ENCODE results near the gene GEMIN7.
"Not testable (repeated sequence)": the region's sequence is repeated elsewhere in the genome, so short reads cannot be mapped to it uniquely, and the experiment has no call there.

The GEMIN7 gene

GRCh38 chr19:45107621-45108150 is 28.6 kb downstream of the GEMIN7 start:
- no peak for DNase-seq

GRCh38 chr19:45110851-45111266 is 31.8 kb downstream of the GEMIN7 start:
- no peak for DNase-seq

- no peak for DNase-seq
Observed at GRCh38 chr19:45112111-45112827, 33.2 kb downstream of the GEMIN7 start.

GRCh38 chr19:45113628-45114027 is 34.6 kb downstream of the GEMIN7 start:
- no peak for DNase-seq

- no peak for DNase-seq
Observed at GRCh38 chr19:45114116-45114515, 35.1 kb downstream of the GEMIN7 start.

DNA sequence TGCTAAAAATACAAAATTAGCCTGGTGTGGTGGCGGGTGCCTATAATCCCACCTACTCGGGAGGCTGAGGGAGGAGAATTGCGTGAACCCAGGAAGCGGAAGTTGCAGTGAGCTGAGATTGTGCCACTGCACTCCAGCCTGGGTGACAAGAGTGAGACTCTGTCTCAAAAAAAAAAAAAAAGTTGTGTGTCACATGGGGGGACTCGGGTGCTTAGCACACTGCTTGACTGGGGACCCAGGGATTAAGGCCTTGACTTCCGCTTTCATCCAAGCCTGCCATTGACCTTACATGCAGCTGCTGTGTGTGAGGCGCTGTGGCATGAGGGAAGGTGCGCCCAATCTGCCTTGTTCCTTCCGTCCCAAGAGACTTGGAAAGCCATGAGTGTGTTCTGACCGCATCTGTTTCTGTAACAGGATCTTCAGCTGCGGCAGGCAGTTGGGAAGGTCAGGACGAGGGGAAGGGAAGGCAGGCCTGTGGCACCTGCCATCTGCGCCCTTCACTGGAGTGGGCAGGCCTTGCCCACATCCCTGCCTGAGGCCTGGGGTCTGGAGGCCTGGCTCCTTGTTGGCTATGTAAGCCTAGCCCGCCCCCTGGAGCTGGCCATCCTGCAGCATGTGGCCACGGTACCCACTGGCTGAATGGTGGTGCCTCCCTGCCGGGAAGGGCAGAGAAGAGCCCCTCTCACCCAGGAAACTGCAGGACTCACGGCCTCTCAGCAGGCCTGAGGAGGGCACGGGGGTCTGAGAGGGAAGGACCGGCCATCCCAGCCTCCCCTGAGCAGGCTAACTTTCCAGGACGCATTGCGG is 37.0 kb downstream of the GEMIN7 start:
- no peak for DNase-seq

- DNase-seq = no peak
Observed at GRCh38 chr19:45117167-45117594, 38.1 kb downstream of the GEMIN7 start.

- DNase-seq = no peak
Observed at GRCh38 chr19:45117671-45118070, 38.6 kb downstream of the GEMIN7 start.

- DNase-seq = no peak
Observed at GRCh38 chr19:45118106-45118505, 39.0 kb downstream of the GEMIN7 start.

DNA sequence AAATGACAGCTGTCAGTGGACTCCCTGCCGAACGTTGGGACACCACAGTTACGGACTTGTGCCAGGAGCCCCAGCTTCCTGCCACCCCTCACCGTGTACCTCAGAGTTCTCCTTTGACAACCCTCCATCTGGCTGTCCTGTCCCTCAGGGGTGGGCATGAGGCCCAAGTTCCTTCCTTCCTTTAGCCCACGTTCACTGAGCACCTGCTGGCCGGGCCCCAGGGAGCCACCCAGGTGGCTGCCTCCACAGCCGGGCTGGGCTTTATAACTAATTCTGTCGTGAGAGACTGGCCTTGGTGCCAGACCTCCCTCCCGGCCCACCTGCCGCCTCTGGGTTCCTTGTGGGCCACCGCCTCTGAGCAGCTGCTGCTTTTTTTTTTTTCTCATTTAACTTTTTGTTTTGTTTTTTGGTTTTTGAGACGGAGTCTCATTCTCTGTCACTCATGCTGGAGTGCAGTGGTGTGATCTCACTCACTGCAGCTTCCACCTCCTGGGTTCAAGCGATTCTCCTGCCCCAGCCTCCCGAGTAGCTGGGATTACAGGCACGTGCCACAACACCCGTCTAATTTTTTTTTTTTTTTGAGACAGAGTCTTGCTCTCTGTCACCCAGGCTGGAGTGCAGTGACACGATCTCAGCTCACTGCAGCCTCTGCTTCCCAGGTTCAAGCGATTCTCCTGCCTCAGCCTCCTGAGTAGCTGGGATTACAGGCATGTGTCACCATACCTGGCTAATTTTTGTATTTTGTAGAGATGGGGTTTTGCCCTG is 39.7 kb downstream of the GEMIN7 start:
- not testable (repeated sequence) for DNase-seq

DNA sequence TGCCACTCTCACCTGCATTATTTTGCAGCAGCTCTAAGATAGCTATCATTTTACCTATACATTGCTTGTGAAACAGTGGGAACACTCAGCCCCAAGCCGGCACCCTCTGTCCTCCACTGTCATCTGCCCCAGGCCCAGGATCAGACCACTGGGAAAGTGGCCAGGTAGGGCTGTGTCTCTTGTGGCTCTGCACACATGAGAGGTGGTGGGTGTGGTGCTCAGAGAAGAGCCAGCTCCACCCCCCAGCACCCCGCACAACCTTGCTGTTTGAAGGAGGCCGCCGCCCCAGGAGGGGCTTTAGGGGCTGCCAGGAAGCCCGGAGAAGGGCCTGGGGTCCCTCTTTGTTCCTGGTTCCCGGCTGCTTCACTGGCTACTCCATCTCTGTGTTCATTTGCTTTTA is 40.5 kb downstream of the GEMIN7 start:
- DNase-seq = no peak

- DNase-seq = no peak
Observed at GRCh38 chr19:45121827-45122345, 42.8 kb downstream of the GEMIN7 start.

- no peak for DNase-seq
Observed at GRCh38 chr19:45122832-45123231, 43.8 kb downstream of the GEMIN7 start.

DNA sequence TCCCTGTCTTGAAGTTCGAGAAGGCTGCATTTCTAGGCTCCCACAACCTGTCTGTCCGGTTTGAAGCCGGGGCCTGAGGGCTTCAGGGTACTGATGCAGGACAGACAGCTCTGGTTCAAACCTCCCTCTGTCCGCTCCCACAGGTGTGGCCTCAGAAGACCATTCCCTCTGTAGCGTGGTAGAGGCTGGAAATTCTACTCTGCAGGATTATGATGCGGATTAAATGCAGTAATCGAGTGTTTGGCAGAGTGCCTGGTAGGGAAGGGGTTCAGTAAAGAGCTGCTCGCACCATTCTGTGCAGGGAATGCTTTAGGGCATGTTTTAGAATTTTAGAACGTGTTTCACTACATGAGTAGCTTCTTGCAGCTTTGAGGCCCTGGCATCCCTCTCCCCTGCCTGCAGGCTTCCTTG is 44.4 kb downstream of the GEMIN7 start:
- no peak for DNase-seq

DNA sequence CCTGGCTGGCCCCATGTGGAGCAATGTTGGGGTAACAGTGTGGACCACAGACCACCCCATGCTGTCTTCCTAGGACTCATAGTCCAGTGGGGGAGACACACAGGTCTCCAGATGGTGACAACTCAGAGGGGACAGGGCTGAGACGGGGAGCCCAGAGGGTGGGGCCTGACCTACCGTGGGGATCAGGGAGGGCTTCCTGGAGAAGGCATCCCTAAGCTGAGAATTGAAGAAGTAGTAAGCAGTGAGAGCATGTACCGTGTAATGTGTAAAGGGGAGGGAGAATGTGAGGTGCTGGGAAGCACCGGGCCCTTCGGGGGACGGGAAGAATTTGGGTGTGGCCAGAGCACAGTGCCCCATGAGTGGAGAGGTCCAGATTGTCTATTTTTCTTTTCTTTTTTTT is 45.0 kb downstream of the GEMIN7 start:
- no peak for DNase-seq

GRCh38 chr19:45125360-45125759 is 46.3 kb downstream of the GEMIN7 start:
- DNase-seq = no peak

GRCh38 chr19:45125975-45126493 is 47.0 kb downstream of the GEMIN7 start:
- no peak for DNase-seq

DNA sequence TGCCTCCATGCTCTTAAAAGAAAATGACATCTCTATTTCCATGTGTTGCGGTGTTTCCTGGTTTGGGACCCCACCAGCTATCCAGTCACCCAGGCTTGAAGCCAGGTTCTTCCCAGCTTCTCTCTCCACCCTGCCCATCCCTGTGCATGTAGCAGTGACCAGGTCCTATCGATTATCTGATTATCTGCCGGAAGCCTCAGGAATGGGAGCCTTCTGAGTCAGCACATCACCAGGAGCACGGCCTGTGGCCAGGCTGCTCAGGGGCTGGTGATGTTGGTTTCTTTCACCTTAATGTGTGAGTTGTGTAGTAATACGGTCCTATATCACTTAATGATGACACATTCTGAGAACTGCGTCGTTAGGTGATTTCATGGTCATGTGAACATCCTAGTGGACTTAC is 47.6 kb downstream of the GEMIN7 start:
- no peak for DNase-seq

GRCh38 chr19:45128146-45128545 is 49.1 kb downstream of the GEMIN7 start:
- DNase-seq = no peak

DNA sequence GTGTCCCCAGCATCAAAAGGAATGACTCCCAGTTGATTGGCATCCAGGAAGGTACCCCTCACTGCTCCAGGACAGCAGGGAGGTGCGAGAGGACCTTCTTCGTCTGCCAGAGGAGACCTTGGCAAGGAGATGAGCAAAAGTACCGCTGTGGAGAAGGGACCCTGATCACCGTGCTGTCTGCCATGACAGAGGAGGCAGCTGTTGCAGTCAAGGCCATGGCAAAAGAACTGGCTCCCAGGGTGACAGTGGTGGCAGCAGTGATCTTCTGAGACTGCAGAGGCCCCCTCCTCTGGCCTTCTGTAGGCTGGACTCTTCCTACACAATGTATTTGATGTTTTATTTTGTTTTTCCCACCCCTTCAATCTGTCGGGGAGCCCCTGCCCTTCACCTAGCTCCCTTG is 49.7 kb downstream of the GEMIN7 start:
- no peak for DNase-seq

GRCh38 chr19:45130236-45130635 is 51.2 kb downstream of the GEMIN7 start:
- DNase-seq = no peak

- no peak for DNase-seq
Observed at GRCh38 chr19:45130888-45131615, 52.0 kb downstream of the GEMIN7 start.
